ENCODE data around the gene ASCL1. TPM values are rescaled to one million over a fixed set of nuclear protein-coding genes. Genes with fewer than 3 reads are reported as not detected.

Gene ASCL1
- total RNA-seq, 4 donors from 2014 or later = not detected

GRCh38 chr12:102946042-102946441 is 11.4 kb upstream of the ASCL1 start:
- no peaks in the 10 kb centered on the region for H3K36me3 ChIP-seq
- no peak overlapping the region for H3K4me3 ChIP-seq
- TF ChIP-seq CTCF (IDR thresholded peaks at IDR 0.05) (no peak), POLR2A (IDR thresholded peaks at IDR 0.05) (no peak)
- no peaks in the 10 kb centered on the region for H3K4me1 ChIP-seq
- DNase-seq = no peak
- peaks cover 0 to 11% of the 10 kb centered on the region in 2 donors for H3K27me3 ChIP-seq
- H3K9me3 ChIP-seq = peaks cover 0 to under 1% (median 0%) of the 10 kb centered on the region in 4 donors
- no peak overlapping the region for H3K27ac ChIP-seq

- no peak overlapping the region for H3K4me3 ChIP-seq
- no peaks in the 10 kb centered on the region for H3K36me3 ChIP-seq
- H3K9me3 ChIP-seq = no peaks in the 10 kb centered on the region
- DNase-seq = peak; percentile 62 to 72 (median 67)
- H3K27me3 ChIP-seq = peaks cover 0 to 14% of the 10 kb centered on the region in 2 donors
- TF ChIP-seq POLR2A (IDR thresholded peaks at IDR 0.05) (no peak), CTCF (IDR thresholded peaks at IDR 0.05) (peak; percentile 56 to 92 (median 81))
- no peak overlapping the region for H3K27ac ChIP-seq
- no peaks in the 10 kb centered on the region for H3K4me1 ChIP-seq
Measured at GRCh38 chr12:102948941-102949352, 8.5 kb upstream of the ASCL1 start.

- Histone ChIP-seq H3K4me3 (no peak overlapping the region), H3K27ac (no peak overlapping the region), H3K36me3 (no peaks in the 10 kb centered on the region), H3K9me3 (no peaks in the 10 kb centered on the region), H3K4me1 (no peaks in the 10 kb centered on the region), H3K27me3 (peaks cover 0 to 20% of the 10 kb centered on the region in 2 donors)
- no peak for TF ChIP-seq CTCF (IDR thresholded peaks at IDR 0.05)
- TF ChIP-seq POLR2A (IDR thresholded peaks at IDR 0.05) = no peak
- no peak for DNase-seq
Measured at GRCh38 chr12:102950107-102950949, 7.1 kb upstream of the ASCL1 start.

- H3K4me1 ChIP-seq = no peaks in the 10 kb centered on the region
- H3K27me3 ChIP-seq = peaks cover 0 to 28% of the 10 kb centered on the region in 2 donors
- H3K4me3 ChIP-seq = no peak overlapping the region
- H3K36me3 ChIP-seq = no peaks in the 10 kb centered on the region
- H3K9me3 ChIP-seq = no peaks in the 10 kb centered on the region
- DNase-seq = no peak
- TF ChIP-seq CTCF (IDR thresholded peaks at IDR 0.05) = no peak
- no peak for TF ChIP-seq POLR2A (IDR thresholded peaks at IDR 0.05)
- H3K27ac ChIP-seq = no peak overlapping the region
Measured at GRCh38 chr12:102950950-102951619, 6.4 kb upstream of the ASCL1 start.

GRCh38 chr12:102951841-102952240 is 5.6 kb upstream of the ASCL1 start:
- Histone ChIP-seq H3K9me3 (no peaks in the 10 kb centered on the region), H3K27me3 (peaks cover 0 to 34% of the 10 kb centered on the region in 2 donors), H3K27ac (no peak overlapping the region), H3K4me1 (peaks cover 0 to 5% (median 0%) of the 10 kb centered on the region in 4 donors), H3K36me3 (no peaks in the 10 kb centered on the region), H3K4me3 (no peak overlapping the region)
- DNase-seq = no peak
- no peak for TF ChIP-seq CTCF (IDR thresholded peaks at IDR 0.05)
- TF ChIP-seq POLR2A (IDR thresholded peaks at IDR 0.05) = no peak

Data from Peyer's patch (tissue), 4 donors.